NOMO-1 treated with dmso at 0.1 percent for 144 hours (cell line): ENCODE data around the gene ITPR1.

ENCODE experiments used
- DNase-seq: peaks from one replicate; lab custom pipeline; 2025; ENCODE audit not compliant: unreplicated experiment; lab: John Stamatoyannopoulos, UW

Gene ITPR1

GRCh38 chr3:4633078-4634004 is 140.2 kb downstream of the ITPR1 start:
- peak; percentile 34 for DNase-seq

DNA sequence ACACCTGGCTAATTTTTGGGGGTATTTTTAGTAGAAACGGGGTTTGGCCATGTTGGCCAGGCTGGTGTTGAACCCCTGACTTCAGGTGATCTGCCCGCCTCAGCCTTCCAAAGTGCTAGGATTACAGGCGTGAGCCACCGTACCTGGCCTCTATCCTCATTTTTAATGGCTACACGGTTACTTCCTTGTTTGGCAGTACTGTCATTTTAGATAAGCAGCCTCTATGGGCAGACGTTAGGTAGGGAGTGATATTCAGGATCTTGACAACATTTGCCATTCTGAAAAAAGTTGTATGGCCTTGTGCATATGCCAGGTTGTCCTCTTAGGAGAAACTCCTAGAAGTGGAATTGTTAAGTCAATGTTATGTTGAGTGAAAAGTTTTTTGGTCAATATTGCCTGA is 141.7 kb downstream of the ITPR1 start:
- DNase-seq: no peak

DNA sequence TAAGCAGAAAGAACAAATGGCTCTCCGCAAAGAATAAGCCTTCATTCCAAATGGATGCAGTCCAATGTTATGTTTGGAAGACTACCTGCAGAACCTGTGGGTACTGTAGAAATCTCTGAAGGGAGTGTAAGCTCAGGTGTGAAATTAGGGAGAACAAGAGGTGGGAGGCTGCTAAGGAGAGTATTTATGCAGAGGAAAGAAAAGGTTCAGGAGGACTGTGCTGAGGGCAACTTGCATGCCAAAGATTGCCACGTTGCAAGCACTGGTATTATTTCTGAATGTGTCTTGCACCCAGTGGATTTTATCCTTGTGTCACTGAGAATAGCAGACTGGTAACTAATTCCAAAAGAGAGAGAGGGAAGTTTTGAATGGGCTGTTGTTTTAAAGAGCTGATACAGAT is 144.1 kb downstream of the ITPR1 start:
- no peak for DNase-seq

DNA sequence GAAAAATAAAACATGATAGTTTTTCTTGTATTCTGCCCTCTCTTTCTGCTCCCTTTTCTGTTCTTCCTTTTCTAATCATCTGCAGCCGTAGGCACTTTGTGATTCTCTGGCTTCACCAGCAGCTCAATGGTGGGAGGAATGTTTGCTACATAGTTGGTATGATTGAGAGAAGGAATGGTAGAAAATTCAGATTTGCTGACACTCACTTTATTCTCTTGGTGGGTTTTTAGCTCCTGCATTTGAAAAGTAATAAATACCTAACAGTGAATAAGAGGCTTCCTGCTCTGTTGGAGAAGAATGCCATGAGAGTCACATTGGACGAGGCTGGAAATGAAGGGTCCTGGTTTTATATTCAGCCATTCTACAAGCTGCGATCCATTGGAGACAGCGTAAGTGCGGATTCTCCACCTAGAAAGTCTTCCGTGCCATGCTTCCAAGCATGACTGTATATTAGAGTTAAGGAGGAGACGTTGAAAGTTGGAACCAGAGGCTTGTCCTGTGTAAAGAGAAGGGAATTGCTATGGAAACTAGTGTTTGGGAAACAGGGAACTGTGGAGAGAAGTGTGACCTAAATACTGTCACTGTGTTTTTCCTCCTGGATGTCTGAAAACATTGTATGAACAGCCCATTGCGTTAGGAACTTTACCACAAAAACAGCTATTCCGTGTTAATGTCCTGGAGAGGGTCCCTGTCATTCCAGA is 148.9 kb downstream of the ITPR1 start:
- DNase-seq: no peak

- DNase-seq: no peak
Observed at GRCh38 chr3:4642611-4643010, 149.5 kb downstream of the ITPR1 start.

GRCh38 chr3:4643904-4644547 is 150.9 kb downstream of the ITPR1 start:
- no peak for DNase-seq

DNA sequence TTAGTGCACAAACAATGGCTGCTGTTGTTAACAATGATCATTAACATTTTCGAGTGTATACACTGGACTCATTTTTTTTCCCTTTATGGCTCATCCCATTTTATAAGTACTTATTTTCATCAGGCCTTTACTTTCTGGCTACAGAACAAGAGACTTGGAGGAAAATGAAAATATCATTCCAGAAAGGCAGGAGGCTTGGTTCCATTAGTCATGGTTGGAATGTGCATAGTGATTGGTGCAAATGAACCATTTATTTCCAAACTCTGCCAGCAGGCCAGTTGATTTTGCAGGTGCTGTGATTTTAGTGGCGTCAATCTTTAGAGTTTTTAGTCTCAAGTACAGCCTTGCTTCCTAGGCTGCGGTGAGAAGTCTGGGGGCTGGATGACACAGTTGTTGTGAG is 151.8 kb downstream of the ITPR1 start:
- DNase-seq: no peak

GRCh38 chr3:4645468-4645867 is 152.3 kb downstream of the ITPR1 start:
- DNase-seq: no peak

DNA sequence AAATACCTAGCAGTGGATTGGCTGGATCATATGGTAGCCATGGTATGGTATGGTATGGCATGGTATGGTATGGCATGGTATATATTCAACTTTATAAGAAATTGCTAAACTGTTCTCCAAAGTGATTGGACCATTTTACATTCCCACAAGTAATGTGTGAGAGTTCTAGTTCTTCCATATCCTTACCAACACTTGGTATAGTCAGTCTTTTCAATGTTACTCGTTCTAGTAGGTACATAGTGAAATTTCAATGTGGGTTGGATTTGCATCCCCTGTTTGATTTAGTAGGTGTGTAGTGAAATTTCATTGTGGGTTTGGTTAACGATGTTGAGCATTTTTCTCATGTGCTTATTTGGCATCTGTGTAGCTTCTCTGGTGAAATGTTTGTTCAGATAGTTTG is 154.3 kb downstream of the ITPR1 start:
- DNase-seq: no peak

GRCh38 chr3:4655145-4656045 is 162.2 kb downstream of the ITPR1 start:
- DNase-seq: no peak

GRCh38 chr3:4656059-4656458 is 162.9 kb downstream of the ITPR1 start:
- DNase-seq: no peak

GRCh38 chr3:4656626-4657328 is 163.6 kb downstream of the ITPR1 start:
- DNase-seq: no peak

DNA sequence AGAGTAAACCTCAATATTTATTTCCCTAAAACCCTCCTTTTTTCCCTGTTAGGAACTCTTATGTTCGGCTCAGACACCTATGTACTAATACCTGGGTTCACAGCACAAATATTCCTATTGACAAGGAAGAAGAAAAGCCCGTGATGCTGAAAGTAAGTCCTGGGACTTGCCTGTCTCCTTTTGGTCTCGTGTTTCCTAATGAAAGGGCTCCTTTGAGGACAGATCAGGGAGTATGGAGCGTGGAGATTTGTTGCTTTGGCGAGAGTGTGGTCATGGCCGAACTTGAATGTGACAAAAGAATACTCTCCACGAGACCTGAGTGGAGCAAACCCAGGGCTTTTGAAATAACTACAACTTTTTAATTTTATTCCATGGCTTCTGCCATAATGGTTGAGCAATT is 167.8 kb downstream of the ITPR1 start:
- DNase-seq: no peak

GRCh38 chr3:4664412-4664811 is 171.3 kb downstream of the ITPR1 start:
- no peak for DNase-seq

DNA sequence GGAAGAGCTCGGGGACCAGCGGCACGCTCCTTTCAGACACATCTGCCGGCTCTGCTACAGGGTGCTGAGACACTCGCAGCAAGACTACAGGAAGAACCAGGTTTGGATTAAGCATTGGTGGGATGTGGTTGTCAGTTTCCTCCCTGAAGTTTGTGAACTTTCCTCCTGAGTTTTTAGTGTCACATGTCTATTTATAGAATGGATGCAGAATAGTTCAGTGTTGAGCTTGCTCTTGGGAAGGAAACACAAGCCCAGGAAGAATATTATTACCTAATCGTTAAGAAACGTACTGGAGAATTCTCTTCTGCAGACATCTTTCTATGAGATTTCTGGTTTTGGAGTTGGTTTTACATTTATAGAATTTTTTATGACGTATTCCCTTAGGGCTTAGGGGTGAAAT is 172.0 kb downstream of the ITPR1 start:
- DNase-seq: no peak

GRCh38 chr3:4666071-4666470 is 172.9 kb downstream of the ITPR1 start:
- DNase-seq: no peak

DNA sequence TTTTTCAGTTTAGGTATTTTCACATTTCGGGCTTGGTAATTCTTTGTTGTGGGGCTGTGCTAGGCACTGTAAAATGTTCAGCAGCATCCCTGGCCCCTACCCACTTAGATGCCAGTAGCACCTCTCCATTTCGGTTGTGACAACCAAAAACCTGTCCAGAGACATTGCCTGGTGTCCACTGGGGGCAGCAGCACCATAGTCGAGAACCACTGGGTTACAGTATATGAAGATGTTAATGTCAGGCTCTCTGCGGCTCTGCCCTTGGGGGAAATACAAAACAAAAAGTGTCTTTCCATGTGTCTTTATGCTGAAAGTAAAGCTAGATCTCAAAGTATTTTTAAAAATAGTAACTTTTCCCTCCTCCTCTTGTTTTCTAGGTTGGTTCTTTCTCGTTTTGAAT is 177.2 kb downstream of the ITPR1 start:
- no peak for DNase-seq

DNA sequence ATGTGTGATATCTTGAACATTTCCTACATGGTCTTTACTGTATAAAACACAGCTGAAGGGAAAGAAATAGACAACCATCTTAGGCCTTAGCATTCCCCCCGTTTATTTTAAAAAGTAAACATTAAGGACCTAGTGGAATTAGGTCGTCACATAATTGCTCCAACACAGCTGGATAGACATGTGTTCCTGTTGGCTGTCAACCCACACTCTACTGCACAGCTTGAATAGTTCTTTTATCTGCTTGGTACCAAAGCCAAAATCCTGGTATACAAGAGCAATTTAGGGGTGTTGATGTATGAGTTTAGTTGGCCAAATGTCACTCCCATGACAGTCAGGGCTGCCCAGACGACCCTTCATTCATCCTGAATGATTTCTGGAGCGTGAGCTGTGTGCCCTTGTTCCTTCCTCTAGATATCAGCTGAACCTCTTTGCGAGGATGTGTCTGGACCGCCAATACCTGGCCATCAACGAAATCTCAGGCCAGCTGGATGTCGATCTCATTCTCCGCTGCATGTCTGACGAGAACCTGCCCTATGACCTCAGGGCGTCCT is 179.7 kb downstream of the ITPR1 start:
- DNase-seq: no peak

GRCh38 chr3:4674216-4674615 is 181.1 kb downstream of the ITPR1 start:
- no peak for DNase-seq

DNA sequence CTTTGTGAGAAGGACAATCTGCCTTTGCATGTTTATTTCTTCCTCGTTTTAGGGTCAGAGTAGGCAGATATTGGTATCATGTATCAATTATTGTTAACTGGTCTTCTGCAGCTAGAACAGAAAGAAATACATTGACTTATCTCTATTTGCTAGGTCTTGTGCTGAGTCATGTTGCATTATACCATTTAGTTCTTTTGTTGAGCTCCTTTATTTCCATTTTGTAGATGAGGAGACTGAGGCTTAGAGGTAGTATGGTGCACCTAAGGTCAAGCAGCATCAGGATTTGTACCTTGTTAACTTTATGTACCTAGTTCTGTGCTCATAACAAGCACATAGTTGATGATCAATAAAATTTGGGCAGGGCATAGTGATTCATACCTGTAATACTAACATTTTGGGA is 182.6 kb downstream of the ITPR1 start:
- DNase-seq: no peak
